HFF-Myc (cell line): Measurements from ENCODE around the gene RPUSD1.
A peak's percentile ranks its signal among the peaks of the same experiment; 100 is the strongest.

Experiments used
- DNase-seq: peaks from one replicate; pipeline ENCODE4 v3.0.0-alpha.2; 2011; ENCODE audit warnings: low read depth; ENCODE audit errors: extremely low read depth
- H3K4me3 ChIP-seq: replicated peaks from 2 replicates; pipeline ENCODE4 v1.5.1; 2011; ENCODE audit warnings: low read depth, mild to moderate bottlenecking, control low read depth, low read length
- CTCF ChIP-seq: IDR thresholded peaks from 2 replicates; pipeline ENCODE4 v1.5.1; 2012; ENCODE audit warnings: mild to moderate bottlenecking, low read depth, low read length, control low read depth; ENCODE audit errors: missing control alignments

Gene RPUSD1

GRCh38 chr16:789191-789850, 1.1 kb upstream of the RPUSD1 start:
- no peak for TF ChIP-seq CTCF
- peak overlapping the region; percentile 74 for H3K4me3 ChIP-seq
- no peak for DNase-seq

- DNase-seq: peak; percentile 45
- TF ChIP-seq CTCF: no peak
- H3K4me3 ChIP-seq: peak within 1 kb of the TSS; percentile 91
These were observed 382 bp upstream of the RPUSD1 start, which contains the start of gene CHTF18 for GRCh38 chr16:788399-789126. CHTF18 (plus strand) TSS chr16:788620; CDS start chr16:788685, 65 bp downstream.

- peak overlapping the region; percentile 91 for H3K4me3 ChIP-seq
- DNase-seq: no peak
- TF ChIP-seq CTCF: no peak
These were observed 737 bp downstream of the RPUSD1 start for GRCh38 chr16:787321-787966.

GRCh38 chr16:785563-786535, 2.3 kb downstream of the RPUSD1 start:
- H3K4me3 ChIP-seq: no peak overlapping the region
- DNase-seq: no peak
- TF ChIP-seq CTCF: peak; percentile 77

- no peak for DNase-seq
- H3K4me3 ChIP-seq: no peak overlapping the region
- no peak for TF ChIP-seq CTCF
These were observed 3.8 kb downstream of the RPUSD1 start for GRCh38 chr16:784431-784830.
